ENCODE measurements around the gene ZNF213.
"Not testable (repeated sequence)": the region's sequence is repeated elsewhere in the genome, so short reads cannot be mapped to it uniquely, and the experiment has no call there.

Gene ZNF213

GRCh38 chr16:3161235-3162018, 26.6 kb downstream of the ZNF213 start:
- H3K27ac ChIP-seq = no peak overlapping the region
- intact Hi-C loops (cut with DNase I; ENCODE audit: low total_unique reads) = no loop called here

DNA sequence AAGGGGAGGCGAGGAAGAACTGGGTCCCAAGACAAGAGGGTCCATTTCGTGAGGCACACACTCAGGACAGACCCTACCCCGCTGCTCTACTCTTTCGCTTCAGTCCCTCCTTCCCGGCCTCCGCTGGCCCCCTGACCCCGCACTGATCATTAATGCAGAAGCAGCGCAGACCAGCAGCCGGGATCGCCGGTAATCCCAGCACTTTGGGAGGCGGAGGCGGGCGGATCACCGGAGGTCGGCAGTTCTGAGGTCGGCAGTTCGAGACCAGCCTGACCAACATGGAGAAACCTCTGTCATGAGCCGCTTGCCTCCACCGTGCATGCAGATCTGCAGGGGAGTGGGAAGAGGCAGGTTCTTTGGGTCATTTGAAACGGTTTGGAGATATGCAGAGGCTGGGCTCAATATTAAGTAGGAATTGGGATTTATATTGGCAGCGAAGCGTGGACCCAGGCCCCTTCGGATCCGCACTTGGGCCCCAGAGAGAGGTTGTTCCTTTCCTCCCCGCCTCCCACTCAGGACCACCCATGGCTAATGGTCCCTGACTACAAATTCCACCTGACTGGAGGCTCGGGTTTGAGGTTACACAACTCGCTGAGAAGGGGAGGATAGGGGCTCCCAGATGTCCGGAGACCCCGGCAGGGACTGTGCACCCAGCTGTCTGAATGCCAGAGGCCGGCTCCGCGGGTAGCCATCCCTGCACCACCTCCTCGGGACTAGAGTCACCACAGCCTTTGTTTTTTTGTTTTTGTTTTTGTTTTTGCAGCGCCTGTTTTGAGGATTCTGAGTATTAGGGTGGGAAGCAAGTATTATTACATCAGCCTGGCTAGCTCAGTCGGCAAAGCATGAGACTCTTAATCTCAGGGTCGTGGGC, 29.5 kb downstream of the ZNF213 start:
- Histone ChIP-seq H3K4me1 (peaks cover 0 to 14% (median 6%) of the 10 kb centered on the region in 4 donors), H3K27me3 (peaks cover 0 to 52% of the 10 kb centered on the region in 2 donors), H3K4me3 (no peak overlapping the region), H3K36me3 (no peaks in the 10 kb centered on the region), H3K27ac (no peak overlapping the region), H3K9me3 (no peaks in the 10 kb centered on the region)
- DNase-seq = no peak
- no peak for TF ChIP-seq CTCF (IDR thresholded peaks at IDR 0.05)
- intact Hi-C loops (cut with DNase I; ENCODE audit: low total_unique reads) = no loop called here

More at GRCh38 chr16:3161235-3162018, 26.6 kb downstream of the ZNF213 start:
- Histone ChIP-seq H3K4me1 (peaks cover 0 to 24% (median 13%) of the 10 kb centered on the region in 4 donors), H3K36me3 (no peaks in the 10 kb centered on the region), H3K9me3 (no peaks in the 10 kb centered on the region), H3K4me3 (no peak overlapping the region), H3K27me3 (peaks cover 0 to 37% of the 10 kb centered on the region in 2 donors)
- no peak for DNase-seq
- no peak for TF ChIP-seq CTCF (IDR thresholded peaks at IDR 0.05)

DNA sequence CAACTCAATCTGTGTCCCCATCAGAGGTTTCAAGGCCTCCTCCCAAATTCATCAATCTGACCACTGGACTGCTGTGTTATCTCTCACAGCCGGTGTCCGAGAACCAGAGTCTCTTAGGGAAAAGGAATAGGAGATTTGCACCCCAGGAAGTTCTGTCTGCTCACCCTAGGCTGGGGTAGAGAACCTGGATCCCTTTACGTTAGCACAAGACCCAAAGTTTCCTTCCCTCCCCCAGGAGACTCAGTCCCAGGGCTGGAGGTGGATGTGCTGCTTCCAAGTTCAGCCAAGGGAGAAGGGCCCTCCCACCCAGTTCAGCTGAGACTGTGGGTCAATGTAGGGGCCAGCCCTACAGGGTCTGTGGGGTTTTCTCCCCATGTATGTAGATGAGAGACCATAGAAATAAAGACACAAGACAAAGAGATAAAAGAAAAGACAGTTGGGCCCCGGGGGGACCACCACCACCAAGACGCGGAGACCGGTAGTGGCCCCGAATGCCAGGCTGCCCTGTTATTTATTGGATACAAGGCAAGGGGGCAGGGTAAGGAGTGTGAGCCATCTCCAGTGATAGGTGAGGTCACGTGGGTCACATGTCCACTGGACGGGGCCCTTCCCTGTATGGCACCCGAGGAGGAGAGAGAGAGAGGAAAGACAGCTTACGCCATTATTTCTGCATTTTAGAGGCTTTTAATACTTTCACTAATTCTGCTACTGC, 30.4 kb downstream of the ZNF213 start:
- no peak for DNase-seq
- Histone ChIP-seq H3K9me3 (no peaks in the 10 kb centered on the region), H3K4me1 (peaks cover 0 to 8% (median 2%) of the 10 kb centered on the region in 4 donors), H3K27me3 (peaks cover 0 to 56% of the 10 kb centered on the region in 2 donors), H3K27ac (no peak overlapping the region), H3K4me3 (peak overlapping the region; percentile 19 to 26), H3K36me3 (no peaks in the 10 kb centered on the region)
- intact Hi-C loops (cut with DNase I; ENCODE audit: low total_unique reads) = loop anchor here (5.0 kb wide), 1 partner anchor 103 kb away; no protein-coding TSS in a partner anchor
- TF ChIP-seq CTCF (IDR thresholded peaks at IDR 0.05) = no peak

DNA sequence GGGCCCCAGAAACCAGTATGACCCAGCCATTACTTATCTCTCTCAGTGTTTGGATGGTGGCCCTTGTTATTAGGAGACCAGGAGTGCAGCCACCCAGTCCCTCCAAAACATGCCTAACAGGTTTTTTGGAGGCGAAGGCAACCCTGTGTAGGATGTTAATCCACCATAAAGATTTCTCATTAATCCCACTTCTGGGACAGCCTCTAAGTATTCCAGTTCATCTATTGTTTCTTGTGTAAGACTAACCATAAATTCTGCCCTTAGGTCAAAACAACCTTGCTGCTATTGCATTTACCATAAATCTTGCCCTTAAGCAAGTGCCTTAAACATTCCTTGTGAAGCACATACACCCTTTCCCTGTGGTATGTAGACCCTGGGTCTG, 31.7 kb downstream of the ZNF213 start:
- DNase-seq = no peak
- Histone ChIP-seq H3K36me3 (no peaks in the 10 kb centered on the region), H3K9me3 (no peaks in the 10 kb centered on the region), H3K27ac (no peak overlapping the region), H3K4me3 (no peak overlapping the region), H3K27me3 (peaks cover 0 to 62% of the 10 kb centered on the region in 2 donors), H3K4me1 (peaks cover 0 to 18% (median 14%) of the 10 kb centered on the region in 4 donors)
- intact Hi-C loops (cut with DNase I; ENCODE audit: low total_unique reads) = loop anchor here (5.0 kb wide), 1 partner anchor 104 kb away; no protein-coding TSS in a partner anchor
- TF ChIP-seq CTCF (IDR thresholded peaks at IDR 0.05) = no peak

GRCh38 chr16:3168729-3169128, 33.9 kb downstream of the ZNF213 start:
- not testable (repeated sequence) for DNase-seq
- intact Hi-C loops (cut with DNase I; ENCODE audit: low total_unique reads) = loop anchor here (5.0 kb wide), 1 partner anchor 106 kb away; no protein-coding TSS in a partner anchor
- peaks cover 0 to 24% (median 17%) of the 10 kb centered on the region in 4 donors for H3K4me1 ChIP-seq

More at GRCh38 chr16:3168729-3169128, 33.9 kb downstream of the ZNF213 start:
- not testable (repeated sequence) for H3K9me3 ChIP-seq, H3K4me3 ChIP-seq, H3K27ac ChIP-seq, H3K36me3 ChIP-seq
- H3K27me3 ChIP-seq = peaks cover 6 to 73% of the 10 kb centered on the region in 2 donors

Data from tibial artery (tissue), 4 donors.